Astrocyte of the spinal cord (primary cell): ENCODE measurements around the gene DARS2.
A peak's percentile ranks its signal among the peaks of the same experiment; 100 is the strongest.
"Not testable (repeated sequence)": the region's sequence is repeated elsewhere in the genome, so short reads cannot be mapped to it uniquely, and the experiment has no call there.

Experiments
- DNase-seq: peaks from one replicate; pipeline ENCODE4 v3.0.0; 2011; ENCODE audit warnings: low read depth, low spot score
- H3K4me3 ChIP-seq: 2 replicates; pipeline ENCODE4 v1.5.1; 2011; ENCODE audit warnings: low read depth, mild to moderate bottlenecking, low read length, moderate library complexity
- in situ Hi-C: cut with HindIII; loops from 2 replicates; pipeline ENCODE4 v1.10.0; 2017; ENCODE audit warnings: low sequenced_read_pairs
- TF ChIP-seq, protein P1 (sequence below): IDR thresholded peaks from 2 replicates; pipeline ENCODE4 v1.5.1; 2012; ENCODE audit warnings: low read depth, mild to moderate bottlenecking, low read length, inconsistent platforms

The DARS2 gene

GRCh38 chr1:173802961-173803360, 21.5 kb upstream of the DARS2 start:
- in situ Hi-C loops = no loop called here
- peak; percentile 23 for DNase-seq
- H3K4me3 ChIP-seq = no peak overlapping the region
- TF ChIP-seq, protein P1, sequence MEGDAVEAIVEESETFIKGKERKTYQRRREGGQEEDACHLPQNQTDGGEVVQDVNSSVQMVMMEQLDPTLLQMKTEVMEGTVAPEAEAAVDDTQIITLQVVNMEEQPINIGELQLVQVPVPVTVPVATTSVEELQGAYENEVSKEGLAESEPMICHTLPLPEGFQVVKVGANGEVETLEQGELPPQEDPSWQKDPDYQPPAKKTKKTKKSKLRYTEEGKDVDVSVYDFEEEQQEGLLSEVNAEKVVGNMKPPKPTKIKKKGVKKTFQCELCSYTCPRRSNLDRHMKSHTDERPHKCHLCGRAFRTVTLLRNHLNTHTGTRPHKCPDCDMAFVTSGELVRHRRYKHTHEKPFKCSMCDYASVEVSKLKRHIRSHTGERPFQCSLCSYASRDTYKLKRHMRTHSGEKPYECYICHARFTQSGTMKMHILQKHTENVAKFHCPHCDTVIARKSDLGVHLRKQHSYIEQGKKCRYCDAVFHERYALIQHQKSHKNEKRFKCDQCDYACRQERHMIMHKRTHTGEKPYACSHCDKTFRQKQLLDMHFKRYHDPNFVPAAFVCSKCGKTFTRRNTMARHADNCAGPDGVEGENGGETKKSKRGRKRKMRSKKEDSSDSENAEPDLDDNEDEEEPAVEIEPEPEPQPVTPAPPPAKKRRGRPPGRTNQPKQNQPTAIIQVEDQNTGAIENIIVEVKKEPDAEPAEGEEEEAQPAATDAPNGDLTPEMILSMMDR = no peak

GRCh38 chr1:173813654-173814053, 10.8 kb upstream of the DARS2 start:
- in situ Hi-C loops, H3K4me3 ChIP-seq, DNase-seq: not testable (repeated sequence)

DNA sequence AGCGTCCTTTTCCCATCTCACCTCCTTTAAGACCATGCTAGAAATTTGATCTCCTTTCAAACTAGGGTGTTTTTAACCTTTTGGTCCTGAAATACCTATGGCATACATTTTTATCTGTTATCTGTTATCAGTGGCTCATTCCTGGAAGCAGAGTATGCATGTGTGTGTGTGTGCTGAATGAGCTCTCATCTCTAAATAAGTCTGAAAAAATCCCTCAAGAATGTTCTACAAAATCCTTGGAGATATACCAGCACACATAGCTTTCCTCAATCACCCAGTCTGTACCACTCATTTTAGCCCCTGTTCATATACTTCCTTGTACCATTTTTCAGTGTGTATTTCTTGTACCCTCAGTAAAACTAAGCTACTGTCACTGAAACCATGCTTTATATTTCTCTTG, 6.0 kb upstream of the DARS2 start:
- no peak overlapping the region for H3K4me3 ChIP-seq
- TF ChIP-seq, protein P1 = no peak
- DNase-seq = no peak
- in situ Hi-C loops = no loop called here

- TF ChIP-seq, protein P1 = no peak
- H3K4me3 ChIP-seq = no peak overlapping the region
- in situ Hi-C loops = no loop called here
- no peak for DNase-seq
These were observed 2.8 kb upstream of the DARS2 start for GRCh38 chr1:173821680-173822079.

DNA sequence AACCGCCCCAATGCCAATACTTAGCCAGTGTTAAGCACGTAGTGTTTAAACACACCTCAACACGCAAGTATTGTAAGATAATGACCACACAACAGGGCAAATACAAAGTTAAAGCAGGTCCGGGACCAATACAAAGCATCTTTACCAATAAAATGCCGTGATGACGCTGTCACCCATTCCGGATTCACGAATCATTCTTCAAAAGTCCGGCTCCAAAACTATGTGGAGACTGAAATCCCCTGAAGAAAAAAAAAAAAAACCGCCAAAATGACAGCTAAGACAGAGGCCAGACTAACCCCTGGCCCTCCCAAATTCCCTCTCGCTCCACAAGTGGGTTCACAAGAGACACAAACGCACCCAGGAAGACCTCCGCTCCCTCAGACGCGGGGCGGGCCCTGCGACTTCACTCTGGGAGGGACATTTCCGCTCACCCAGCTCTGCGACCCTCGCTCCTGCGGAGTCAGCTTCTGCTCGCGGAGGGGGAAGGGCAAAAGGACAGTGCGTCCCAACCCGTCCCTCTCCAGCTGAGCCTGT, 625 bp upstream of the DARS2 start:
- in situ Hi-C loops = no loop called here
- no peak for DNase-seq
- peak overlapping the region; percentile 75 for H3K4me3 ChIP-seq
- TF ChIP-seq, protein P1 = no peak

- in situ Hi-C loops = no loop called here
- TF ChIP-seq, protein P1 = no peak
- H3K4me3 ChIP-seq = no peak overlapping the region
- no peak for DNase-seq
These were observed 3.1 kb downstream of the DARS2 start for GRCh38 chr1:173827611-173828010.

DNA sequence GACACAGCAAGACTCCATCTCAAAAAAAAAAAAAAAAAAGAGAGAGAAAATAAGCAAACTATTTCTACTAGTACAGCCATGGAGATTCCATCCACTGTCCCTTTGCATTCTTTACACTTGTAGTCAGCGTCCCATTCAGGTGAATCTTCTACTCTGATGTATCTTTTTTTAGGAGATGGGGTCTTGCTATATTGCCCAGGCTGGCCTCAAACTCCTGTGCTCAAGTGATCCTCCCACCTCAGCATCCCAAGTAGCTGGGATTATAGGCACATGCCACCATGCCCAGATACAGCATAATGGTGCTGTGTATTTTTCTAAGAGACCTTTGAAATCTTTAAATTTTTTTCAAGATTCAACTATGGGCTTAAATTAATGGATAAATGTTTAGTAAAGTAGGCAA, 8.3 kb downstream of the DARS2 start:
- in situ Hi-C loops = no loop called here
- TF ChIP-seq, protein P1 = no peak
- H3K4me3 ChIP-seq = no peak overlapping the region
- DNase-seq = no peak
